GM18867 (cell line): ENCODE results near the gene FUT4.
"Not testable (repeated sequence)": the region's sequence is repeated elsewhere in the genome, so short reads cannot be mapped to it uniquely, and the experiment has no call there.

Source experiments
- ATAC-seq: cut with Tn5 transposase; IDR thresholded peaks from one replicate; pipeline ENCODE4 v1.9.1; 2021; ENCODE audit warnings: mild to moderate bottlenecking, moderate library complexity; ENCODE audit not compliant: unreplicated experiment

The FUT4 gene, protein sequence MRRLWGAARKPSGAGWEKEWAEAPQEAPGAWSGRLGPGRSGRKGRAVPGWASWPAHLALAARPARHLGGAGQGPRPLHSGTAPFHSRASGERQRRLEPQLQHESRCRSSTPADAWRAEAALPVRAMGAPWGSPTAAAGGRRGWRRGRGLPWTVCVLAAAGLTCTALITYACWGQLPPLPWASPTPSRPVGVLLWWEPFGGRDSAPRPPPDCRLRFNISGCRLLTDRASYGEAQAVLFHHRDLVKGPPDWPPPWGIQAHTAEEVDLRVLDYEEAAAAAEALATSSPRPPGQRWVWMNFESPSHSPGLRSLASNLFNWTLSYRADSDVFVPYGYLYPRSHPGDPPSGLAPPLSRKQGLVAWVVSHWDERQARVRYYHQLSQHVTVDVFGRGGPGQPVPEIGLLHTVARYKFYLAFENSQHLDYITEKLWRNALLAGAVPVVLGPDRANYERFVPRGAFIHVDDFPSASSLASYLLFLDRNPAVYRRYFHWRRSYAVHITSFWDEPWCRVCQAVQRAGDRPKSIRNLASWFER

DNA sequence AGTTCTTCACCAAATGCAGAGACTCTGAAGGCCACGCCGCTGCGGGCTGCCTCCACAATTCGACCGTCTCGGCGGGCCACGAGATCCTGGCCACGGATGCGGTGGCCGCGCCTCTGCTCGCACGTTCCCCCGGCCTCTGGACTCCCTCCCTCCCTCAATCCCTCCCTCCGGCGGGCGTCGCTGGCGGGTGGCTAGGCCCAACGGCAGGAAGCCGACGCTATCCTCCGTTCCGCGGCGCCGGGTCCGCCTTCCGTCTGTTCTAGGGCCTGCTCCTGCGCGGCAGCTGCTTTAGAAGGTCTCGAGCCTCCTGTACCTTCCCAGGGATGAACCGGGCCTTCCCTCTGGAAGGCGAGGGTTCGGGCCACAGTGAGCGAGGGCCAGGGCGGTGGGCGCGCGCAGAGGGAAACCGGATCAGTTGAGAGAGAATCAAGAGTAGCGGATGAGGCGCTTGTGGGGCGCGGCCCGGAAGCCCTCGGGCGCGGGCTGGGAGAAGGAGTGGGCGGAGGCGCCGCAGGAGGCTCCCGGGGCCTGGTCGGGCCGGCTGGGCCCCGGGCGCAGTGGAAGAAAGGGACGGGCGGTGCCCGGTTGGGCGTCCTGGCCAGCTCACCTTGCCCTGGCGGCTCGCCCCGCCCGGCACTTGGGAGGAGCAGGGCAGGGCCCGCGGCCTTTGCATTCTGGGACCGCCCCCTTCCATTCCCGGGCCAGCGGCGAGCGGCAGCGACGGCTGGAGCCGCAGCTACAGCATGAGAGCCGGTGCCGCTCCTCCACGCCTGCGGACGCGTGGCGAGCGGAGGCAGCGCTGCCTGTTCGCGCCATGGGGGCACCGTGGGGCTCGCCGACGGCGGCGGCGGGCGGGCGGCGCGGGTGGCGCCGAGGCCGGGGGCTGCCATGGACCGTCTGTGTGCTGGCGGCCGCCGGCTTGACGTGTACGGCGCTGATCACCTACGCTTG lies at the start of gene FUT4:
FUT4 (plus strand) TSS at position 227 of the 951 bp plus-strand sequence; CDS start at position 440, 213 bp downstream.
- peak; percentile 88 for ATAC-seq

GRCh38 chr11:94494126-94494680 lies 49.5 kb upstream of the FUT4 start:
- ATAC-seq: peak; percentile 67

DNA sequence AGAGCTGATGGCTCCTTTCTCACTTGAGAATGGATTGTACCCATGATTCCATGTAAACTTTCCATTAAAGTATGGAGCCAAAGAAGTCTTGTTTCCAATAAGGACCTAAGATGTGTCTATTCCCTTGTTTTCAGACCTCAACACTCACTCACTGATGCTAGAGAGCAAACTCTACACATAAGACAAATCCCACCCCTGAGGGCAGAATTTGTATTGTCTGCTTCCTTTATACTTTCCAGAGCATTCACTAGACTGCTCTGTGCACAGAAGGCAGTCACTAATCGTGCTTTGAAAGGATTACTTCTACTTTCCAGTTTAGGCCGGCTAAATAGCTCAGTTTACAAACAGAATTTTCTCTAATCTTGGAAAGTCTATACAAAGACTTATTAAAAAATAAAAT lies 43.5 kb upstream of the FUT4 start:
- ATAC-seq: no peak

GRCh38 chr11:94501522-94501921 lies 42.2 kb upstream of the FUT4 start:
- ATAC-seq: no peak

DNA sequence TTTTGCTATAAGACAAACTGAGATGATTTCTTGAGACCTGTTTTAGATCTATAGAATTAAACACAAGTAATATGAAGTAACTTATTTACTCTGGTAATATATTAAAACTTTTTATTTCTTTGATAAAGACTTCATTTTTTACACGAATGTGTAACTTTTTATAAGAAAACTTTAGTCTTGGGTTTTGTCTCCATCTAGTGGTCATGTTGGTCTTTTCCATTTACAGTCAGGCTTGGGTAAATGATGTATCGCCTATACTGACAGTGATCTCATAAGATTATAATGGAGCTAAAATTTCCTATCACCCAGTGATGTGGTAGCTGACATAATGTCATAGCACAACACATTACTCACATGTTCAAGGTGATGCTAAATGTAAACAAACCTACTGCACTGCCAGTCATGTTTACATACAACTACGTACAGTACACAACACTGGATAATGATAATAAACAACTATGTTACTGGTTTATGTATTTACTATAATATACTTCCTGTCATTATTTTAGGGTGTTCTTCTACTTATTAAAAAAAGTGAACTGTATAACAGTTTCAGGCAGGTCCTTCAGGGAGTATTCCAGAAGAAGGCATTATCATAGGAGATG lies 38.9 kb upstream of the FUT4 start:
- peak; percentile 58 for ATAC-seq

DNA sequence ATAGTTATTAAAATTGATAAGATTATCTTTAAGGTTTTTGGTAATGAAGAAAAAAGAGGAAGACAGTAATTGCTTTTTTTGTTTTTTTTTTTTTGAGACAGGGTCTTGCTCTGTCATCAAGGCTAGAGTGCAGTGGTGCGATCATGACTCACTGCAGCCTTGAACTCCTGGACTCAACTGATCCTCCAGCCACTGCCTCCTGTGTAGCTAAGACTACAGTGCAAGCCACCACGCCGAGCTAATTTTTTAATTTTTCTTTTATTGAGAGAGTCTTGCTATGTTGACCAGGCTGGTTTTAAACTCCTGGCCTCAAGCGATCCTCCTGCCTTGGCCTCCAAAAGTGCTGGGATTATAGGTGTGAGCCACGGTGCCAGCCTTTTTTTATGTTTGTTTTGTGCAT lies 37.2 kb upstream of the FUT4 start:
- ATAC-seq: not testable (repeated sequence)

GRCh38 chr11:94507485-94507884 lies 36.2 kb upstream of the FUT4 start:
- no peak for ATAC-seq

DNA sequence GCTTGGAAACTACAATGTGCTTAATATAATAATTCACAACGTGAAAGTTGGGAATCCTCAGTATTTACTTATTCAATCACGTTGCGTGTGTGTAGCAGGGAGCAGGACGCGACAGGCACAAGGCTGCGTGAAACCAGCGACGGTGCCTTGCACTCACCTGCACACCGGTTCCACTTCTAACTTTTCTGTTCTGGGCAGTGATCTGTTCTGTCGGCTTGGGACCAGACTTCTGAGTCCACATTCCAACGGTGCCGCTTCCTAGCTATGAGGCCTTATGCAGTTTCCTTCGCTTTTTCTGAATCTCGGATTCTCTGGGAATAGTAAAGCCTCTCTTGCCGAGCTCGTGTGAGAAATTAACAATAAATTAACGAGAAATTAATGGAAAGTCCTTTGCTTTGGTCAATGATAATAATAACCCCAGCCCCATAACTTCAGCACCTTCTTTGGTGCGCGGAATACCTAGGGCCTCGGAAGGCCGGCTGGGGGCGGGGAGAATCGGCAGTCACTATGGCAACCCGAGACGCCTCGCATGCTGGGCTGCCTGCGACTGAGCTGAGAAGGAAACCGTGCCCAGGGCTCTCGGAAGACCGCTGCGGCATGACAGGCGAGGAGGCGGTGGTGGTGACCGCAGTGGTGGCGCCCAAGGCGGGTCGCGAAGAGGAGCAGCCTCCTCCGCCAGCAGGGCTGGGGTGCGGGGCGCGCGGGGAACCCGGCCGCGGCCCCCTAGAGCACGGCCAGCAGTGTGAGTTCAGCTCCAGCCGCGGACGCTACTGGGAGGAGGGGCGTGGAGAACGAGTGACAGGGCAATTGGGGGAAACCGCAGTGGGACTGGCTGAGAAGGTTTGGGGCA lies 31.6 kb upstream of the FUT4 start, which contains the start of gene C11orf97:
C11orf97 (plus strand) TSS at position 530 of the 850 bp plus-strand sequence; CDS start at position 598, 68 bp downstream.
- ATAC-seq: peak; percentile 86

DNA sequence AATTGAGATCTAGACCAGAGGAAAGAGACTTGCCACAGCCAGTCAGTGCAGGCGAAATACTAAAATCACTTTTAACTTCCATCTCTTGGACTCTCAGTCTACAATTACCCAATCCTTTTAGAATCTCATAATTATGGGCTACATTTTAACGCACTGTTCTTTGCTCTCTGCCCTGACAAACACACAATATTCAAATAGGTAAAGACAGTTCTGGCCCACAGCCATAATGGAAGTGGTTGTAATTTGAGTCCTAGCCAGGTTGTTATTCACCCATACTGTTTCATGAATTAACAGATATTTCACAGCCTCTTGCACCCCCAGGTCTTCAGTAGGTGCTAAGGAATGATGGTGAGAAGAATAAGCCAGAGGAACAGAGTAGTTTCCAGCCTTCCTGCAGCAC lies 30.6 kb upstream of the FUT4 start:
- no peak for ATAC-seq

DNA sequence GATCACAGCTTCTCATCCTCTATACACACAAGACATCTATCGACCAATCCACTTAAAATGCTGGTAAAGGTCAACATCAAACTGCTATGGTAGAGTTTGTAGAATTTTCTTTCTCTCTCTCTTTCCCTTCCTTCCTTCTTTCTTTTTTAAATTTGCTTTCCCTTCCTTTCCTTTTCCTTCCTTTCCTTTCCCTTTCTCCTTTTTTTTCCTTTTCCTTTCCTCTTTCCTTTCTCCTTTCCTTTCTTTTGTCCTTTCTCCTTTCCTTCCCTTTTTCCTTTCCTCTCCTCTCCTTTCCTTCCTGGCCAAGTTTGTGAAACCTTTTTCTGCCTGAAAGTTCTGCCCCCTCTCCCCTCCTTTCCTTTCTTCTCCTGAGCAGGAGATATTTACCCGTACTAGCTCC lies 28.3 kb upstream of the FUT4 start:
- ATAC-seq: no peak

GRCh38 chr11:94516725-94517124 lies 27.0 kb upstream of the FUT4 start:
- no peak for ATAC-seq

GRCh38 chr11:94518300-94518699 lies 25.4 kb upstream of the FUT4 start:
- no peak for ATAC-seq

GRCh38 chr11:94519478-94520084 lies 24.1 kb upstream of the FUT4 start:
- ATAC-seq: peak; percentile 51

DNA sequence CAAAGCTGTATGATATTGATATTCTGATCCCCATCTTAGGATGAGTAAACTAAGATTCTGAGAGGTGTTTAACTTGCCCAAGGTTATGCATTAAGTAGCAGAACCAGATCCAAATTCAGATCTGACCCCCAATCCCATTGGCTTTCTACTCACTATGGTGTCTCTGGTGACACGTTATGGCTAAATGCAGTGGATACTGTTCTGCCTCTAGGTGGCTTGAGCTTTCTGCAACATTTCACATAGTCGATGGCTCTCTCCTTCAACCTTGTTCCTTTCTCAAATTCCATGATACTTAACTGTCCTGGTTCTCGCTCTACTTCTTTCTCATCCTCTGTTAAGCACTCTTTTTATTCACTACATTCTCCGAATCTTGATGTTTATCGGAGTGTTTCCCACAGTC lies 22.0 kb upstream of the FUT4 start:
- ATAC-seq: peak; percentile 72

GRCh38 chr11:94524341-94524740 lies 19.4 kb upstream of the FUT4 start:
- ATAC-seq: no peak

- no peak for ATAC-seq
These were observed 18.0 kb upstream of the FUT4 start for GRCh38 chr11:94525546-94526324.

- no peak for ATAC-seq
These were observed 16.9 kb upstream of the FUT4 start for GRCh38 chr11:94526645-94527438.

- no peak for ATAC-seq
These were observed 15.2 kb upstream of the FUT4 start for GRCh38 chr11:94528551-94528950.
